Right lobe of liver (tissue), 6 donors: ENCODE results near the gene KCNN1. TPM values are rescaled to one million over a fixed set of nuclear protein-coding genes. Genes with fewer than 3 reads are reported as not detected.

Source experiments
- ATAC-seq, 4 donors: fragments of 200-7000 bp; cut with Tn5 transposase; one replicate each; pipeline ENCODE4 v1.9.1; 2020; ENCODE audit warnings: mild to moderate bottlenecking in 4 of 4, moderate library complexity in 4 of 4
- DNase-seq, 3 donors: peaks; one replicate each; pipeline ENCODE4 v3.0.0-alpha.2; 2020
- H3K27ac ChIP-seq, 3 donors: fragments of 200-600 bp; one replicate each; pipeline ENCODE4 v1.8.0; 2022
- H3K27me3 ChIP-seq, 2 donors: fragments of 200-600 bp; one replicate each; pipeline ENCODE4 v1.8.0; 2022
- H3K36me3 ChIP-seq, 4 donors: fragments of 200-600 bp; sonication (generic) in 1 of 4; one replicate each; pipeline versions ENCODE4 v1.5.1 to v1.8.0; 2017 to 2022; ENCODE audit warnings: control low read depth in 1 of 4
- H3K4me1 ChIP-seq, 4 donors: fragments of 200-600 bp; sonication (generic) in 1 of 4; one replicate each; pipeline versions ENCODE4 v1.5.1 to v1.8.0; 2017 to 2022; ENCODE audit warnings: control low read depth in 1 of 4
- H3K4me3 ChIP-seq, 3 donors: fragments of 200-600 bp; one replicate each; pipeline ENCODE4 v1.8.0; 2022
- H3K9me3 ChIP-seq, 4 donors: fragments of 200-600 bp; sonication (generic) in 1 of 4; one replicate each; pipeline versions ENCODE4 v1.5.1 to v1.8.0; 2017 to 2022; ENCODE audit warnings: control low read depth in 1 of 4
- CTCF ChIP-seq, 4 donors: fragments of 200-600 bp in 3 of 4; fragments of 450-650 bp in 1 of 4; IDR thresholded peaks; one replicate each; pipeline versions ENCODE4 v1.5.1 to v1.8.0; 2016 to 2022; ENCODE audit warnings: antibody characterized with exemption in 4 of 4, mild to moderate bottlenecking in 2 of 4
- POLR2A ChIP-seq: fragments of 450-650 bp; IDR thresholded peaks from one replicate; pipeline ENCODE4 v1.6.1; 2017; ENCODE audit warnings: antibody characterized with exemption, mild to moderate bottlenecking
- WGBS: methylation state at CpG from one replicate; pipeline ENCODE4 v1.1.6; 2018; ENCODE audit warnings: low coverage, low lambda C conversion rate; ENCODE audit not compliant: insufficient coverage; ENCODE audit errors: missing lambda C conversion rate; 5-methylcytosine and 5-hydroxymethylcytosine counted together
- intact Hi-C, 2 donors: fragments of 100-400 bp; cut with DNase I; formaldehyde crosslinking; loops; one replicate each; pipeline versions ENCODE4 v1.11.2 to v1.14.1; 2022
- total RNA-seq, 6 experiments: library from RNA; depleted of rRNA in 2 of 6; stranded (reverse); fragments of >200 nt in 2 of 6; fragmentation: NEBNext Ultra II Directional in 3 of 6; extraction: Animal tissue kit (Norgen Biotek cat#: 25700) in 3 of 6; gene quantifications; one replicate each; pipeline versions ENCODE4 v1.1.0 to v1.2.4, GENCODE V29; 2016 to 2023
- donor health status: DM: no; HTN: yes; CAD: no.
- donor health status: DM: no; HTN: no; CAD: no.
- donor health status: DM: no; HTN: no; CAD: no.
- donor health status: DM: no; HTN: yes; CAD: no.
- donor health status: DM: no; HTN: yes; CAD: no.

The KCNN1 gene
- total RNA-seq, 6 experiments from 2014 or later = not detected

DNA sequence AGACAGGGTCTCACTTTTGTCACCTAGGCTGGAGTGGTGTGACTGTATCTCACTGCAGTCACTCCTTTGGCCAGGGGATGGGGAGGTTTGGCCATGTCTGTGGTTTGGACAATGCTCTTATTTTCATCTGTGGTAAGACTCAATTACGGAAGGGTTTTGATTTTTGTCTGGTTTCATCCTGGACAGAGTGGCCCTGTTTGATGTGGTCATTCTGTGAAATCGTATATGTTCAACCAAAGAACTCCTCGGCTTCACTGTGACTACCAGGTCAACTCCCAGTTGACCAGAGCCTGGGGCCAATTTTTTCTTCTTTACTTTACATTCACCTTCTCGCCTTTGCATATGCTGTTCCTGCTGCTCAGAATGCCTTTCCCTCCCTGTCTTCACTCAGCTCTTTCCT lies 40.9 kb upstream of the KCNN1 start:
- no peak for ATAC-seq
- TF ChIP-seq CTCF (IDR thresholded peaks at IDR 0.05) (no peak), POLR2A (no peak)
- intact Hi-C loops = loop anchor here in 1 of 2 donors (10.0 kb wide), 1 partner anchor 61 kb away; no protein-coding TSS in a partner anchor

DNA sequence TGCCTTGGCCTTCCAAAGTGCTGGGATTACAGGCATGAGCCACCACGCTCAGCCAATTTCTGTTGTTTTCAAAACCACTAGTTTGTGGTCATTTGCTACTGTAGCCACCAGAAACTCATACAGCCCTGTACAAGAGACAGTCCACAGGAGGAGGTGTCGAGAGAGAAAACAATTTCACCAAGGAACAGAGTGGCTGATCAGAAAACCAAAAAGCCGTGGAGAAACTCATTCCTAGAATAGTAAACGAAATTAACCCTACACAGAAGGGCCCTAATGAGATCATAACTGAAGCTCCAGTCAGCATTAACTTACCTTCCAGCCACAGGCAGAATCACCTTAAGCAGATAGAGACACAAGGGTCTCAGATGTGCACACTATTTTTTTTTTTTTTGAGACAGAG lies 37.9 kb upstream of the KCNN1 start:
- ATAC-seq = no peak
- intact Hi-C loops = loop anchor here in 1 of 2 donors (10.0 kb wide), 1 partner anchor 64 kb away; no protein-coding TSS in a partner anchor
- DNase-seq = no peak
- Histone ChIP-seq H3K27ac (no peak overlapping the region), H3K36me3 (no peaks in the 10 kb centered on the region), H3K27me3 (no peaks in the 10 kb centered on the region), H3K9me3 (no peaks in the 10 kb centered on the region), H3K4me1 (peaks cover 0 to 11% (median 3%) of the 10 kb centered on the region in 4 donors), H3K4me3 (no peak overlapping the region)
- TF ChIP-seq CTCF (IDR thresholded peaks at IDR 0.05) = no peak
- TF ChIP-seq POLR2A = no peak
- 50% methylated on average over 4 of the region's 4 CpGs for WGBS

More for the DNA sequence above, 40.9 kb upstream of the KCNN1 start:
- H3K27ac ChIP-seq = no peak overlapping the region
- no peaks in the 10 kb centered on the region for H3K4me1 ChIP-seq
- 54% methylated on average over 4 of the region's 4 CpGs for WGBS
- no peak overlapping the region for H3K4me3 ChIP-seq
- DNase-seq = no peak
- no peaks in the 10 kb centered on the region for H3K36me3 ChIP-seq
- H3K9me3 ChIP-seq = no peaks in the 10 kb centered on the region
- no peaks in the 10 kb centered on the region for H3K27me3 ChIP-seq

DNA sequence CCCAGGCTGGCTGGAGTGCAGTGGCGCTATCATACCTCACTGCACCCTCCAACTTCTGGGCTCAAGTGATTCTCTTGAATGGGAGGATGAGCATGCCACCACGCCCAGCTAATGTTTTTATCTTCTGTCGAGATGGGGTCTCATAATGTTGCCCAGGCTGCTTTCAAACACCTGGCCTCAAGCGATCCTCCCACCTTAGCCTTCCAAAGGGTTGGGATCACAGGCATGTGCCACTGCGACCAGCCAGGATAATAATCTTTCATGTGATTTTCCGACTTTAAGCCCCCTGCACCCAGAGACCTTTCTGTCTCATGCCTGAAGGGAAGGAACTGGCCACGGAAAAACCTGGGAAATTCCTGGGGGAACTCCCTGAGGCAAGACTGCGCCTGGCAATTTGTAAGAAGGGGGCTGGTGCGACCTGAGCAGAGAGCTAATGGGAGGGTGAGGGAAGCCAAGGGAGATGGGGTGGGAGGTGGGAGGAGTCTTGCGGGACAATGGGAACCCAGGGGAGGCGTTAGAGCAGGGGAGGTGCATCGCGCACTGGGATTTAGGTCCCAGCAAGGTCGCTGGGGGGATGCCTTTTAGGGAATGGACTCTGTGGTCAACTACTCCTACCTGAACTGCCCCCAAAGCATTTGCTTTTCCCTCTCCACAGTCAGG lies 35.2 kb upstream of the KCNN1 start:
- TF ChIP-seq POLR2A (no peak), CTCF (IDR thresholded peaks at IDR 0.05) (no peak)
- H3K9me3 ChIP-seq = no peaks in the 10 kb centered on the region
- ATAC-seq (no peak), DNase-seq (no peak)
- intact Hi-C loops = loop anchor here in 1 of 2 donors (5.0 kb wide), 1 partner anchor 59 kb away; the partner anchor contains the start of gene SLC5A5
- H3K36me3 ChIP-seq = no peaks in the 10 kb centered on the region
- peak overlapping the region in 2 of 3 donors; percentile 67 to 89 for H3K4me3 ChIP-seq
- 16% methylated on average over 6 of the region's 14 CpGs for WGBS
- H3K4me1 ChIP-seq = peaks cover 0 to 11% (median 3%) of the 10 kb centered on the region in 4 donors
- H3K27ac ChIP-seq = no peak overlapping the region
- no peaks in the 10 kb centered on the region for H3K27me3 ChIP-seq

DNA sequence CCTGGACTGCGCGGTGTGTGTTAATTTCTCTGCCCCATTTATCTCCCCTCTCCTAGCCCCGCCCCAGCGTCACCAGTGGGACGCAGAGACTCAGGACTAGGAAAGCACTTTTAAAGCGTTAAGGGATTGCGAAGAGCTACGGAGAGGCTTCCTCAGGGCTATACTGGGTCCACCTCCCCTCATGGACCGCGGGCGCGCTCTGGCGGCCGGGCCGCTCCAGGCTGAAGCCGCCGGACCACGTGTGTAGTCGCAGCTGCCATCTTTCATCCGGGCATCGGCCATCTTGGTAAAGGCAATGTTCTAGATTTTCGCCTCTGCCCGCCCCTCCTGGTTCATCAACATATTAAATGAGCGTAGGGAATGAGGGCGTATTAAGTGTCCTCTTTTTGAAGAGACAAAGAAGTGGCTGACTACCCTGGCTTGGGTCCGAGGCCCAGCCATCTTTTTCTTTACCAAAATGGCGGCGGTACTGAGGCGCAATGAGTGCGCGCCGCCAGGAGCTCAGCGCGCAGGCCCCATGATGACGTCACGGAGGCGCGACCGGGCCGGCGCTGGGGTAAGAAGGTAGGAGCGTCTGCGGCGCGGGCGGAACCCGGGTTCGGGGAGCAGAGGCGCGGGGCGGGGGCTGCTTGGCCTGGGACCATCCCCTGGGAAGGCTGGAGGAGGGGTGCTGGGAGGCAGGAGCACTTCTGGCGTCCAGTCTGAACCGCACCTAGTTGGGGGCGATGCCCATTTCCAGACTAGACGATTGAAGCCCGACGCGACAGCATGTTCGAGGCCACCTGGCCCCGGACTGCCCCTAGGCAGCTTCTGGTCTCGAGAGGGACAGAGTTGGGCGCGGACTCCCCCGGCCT lies 34.2 kb upstream of the KCNN1 start, which contains the start of gene CCDC124:
CCDC124 (plus strand) TSS at position 531 of the 854 bp plus-strand sequence. CDS start 3,406 bp downstream, outside the sequence.
- TF ChIP-seq POLR2A (peak; percentile 76), CTCF (IDR thresholded peaks at IDR 0.05) (peak; percentile 84 to 91 (median 88))
- peak; percentile 92 to 94 (median 92) for DNase-seq
- intact Hi-C loops = loop anchor here in 1 of 2 donors (5.0 kb wide), 1 partner anchor 60 kb away; the partner anchor contains the start of gene SLC5A5

More for the DNA sequence above, 34.2 kb upstream of the KCNN1 start, which contains the start of gene CCDC124:
- Histone ChIP-seq H3K27me3 (no peaks in the 10 kb centered on the region), H3K9me3 (no peaks in the 10 kb centered on the region), H3K27ac (peak within 1 kb of the TSS; percentile 81 to 88 (median 84)), H3K36me3 (no peaks in the 10 kb centered on the region), H3K4me1 (peaks cover 0 to 11% (median 3%) of the 10 kb centered on the region in 4 donors), H3K4me3 (peak within 1 kb of the TSS; percentile 67 to 89 (median 80))
- peak; percentile 97 to 99 (median 98) for ATAC-seq
- under 1% methylated on average over 58 of the region's 64 CpGs for WGBS
